HG02678 (cell line): ENCODE data around the gene HNRNPDL.
"Not testable (repeated sequence)": the region's sequence is repeated elsewhere in the genome, so short reads cannot be mapped to it uniquely, and the experiment has no call there.

Experiments used
- ATAC-seq: cut with Tn5 transposase; IDR thresholded peaks from one replicate; pipeline ENCODE4 v1.9.1; 2021; ENCODE audit warnings: mild to moderate bottlenecking, moderate library complexity; ENCODE audit not compliant: unreplicated experiment

The HNRNPDL gene

GRCh38 chr4:82433791-82434190 is 3.5 kb upstream of the HNRNPDL start:
- ATAC-seq = no peak

- ATAC-seq = no peak
These were observed 2.3 kb upstream of the HNRNPDL start for GRCh38 chr4:82432596-82432995.

- no peak for ATAC-seq
These were observed 1.6 kb upstream of the HNRNPDL start for GRCh38 chr4:82431831-82432230.

DNA sequence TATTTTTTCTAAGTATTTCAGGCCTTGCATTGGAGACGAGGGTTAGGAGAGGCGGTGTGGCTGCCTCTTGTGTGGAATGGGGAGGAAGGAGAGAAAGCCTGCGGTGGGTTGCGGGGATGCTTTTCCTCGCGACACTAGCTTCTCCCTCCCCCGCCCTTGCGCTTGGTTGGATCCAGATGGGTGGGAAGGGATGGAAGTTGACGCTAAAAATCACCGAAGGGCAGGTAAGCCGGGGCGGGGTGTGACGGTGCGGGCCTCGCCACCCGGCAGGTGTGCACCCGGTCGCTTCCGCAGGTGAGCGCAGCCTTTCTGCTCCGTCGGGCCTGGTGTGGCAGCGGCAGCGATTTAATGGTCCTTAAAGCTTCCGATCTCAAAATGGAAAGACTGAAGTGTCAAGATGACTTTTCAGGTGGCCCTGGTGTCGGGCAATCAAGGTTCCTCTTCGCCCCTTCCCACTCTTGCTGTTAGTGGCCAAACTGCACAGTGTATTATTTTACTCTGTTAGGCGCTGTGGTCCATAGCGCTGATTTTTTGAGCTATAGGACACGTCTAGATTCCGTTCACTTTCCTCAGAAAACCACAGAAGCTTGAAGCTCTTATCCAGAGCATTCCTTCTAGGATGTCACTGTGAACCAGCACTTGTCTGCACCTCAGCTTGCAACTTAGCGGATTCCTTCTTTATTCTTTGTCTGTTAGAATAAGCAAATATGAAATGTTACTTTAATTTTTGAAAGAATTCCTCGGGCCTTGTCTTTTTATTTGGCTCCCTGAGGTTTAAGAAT is 893 bp upstream of the HNRNPDL start:
- no peak for ATAC-seq

GRCh38 chr4:82429728-82430192 is 502 bp downstream of the HNRNPDL start:
- ATAC-seq = peak; percentile 11

DNA sequence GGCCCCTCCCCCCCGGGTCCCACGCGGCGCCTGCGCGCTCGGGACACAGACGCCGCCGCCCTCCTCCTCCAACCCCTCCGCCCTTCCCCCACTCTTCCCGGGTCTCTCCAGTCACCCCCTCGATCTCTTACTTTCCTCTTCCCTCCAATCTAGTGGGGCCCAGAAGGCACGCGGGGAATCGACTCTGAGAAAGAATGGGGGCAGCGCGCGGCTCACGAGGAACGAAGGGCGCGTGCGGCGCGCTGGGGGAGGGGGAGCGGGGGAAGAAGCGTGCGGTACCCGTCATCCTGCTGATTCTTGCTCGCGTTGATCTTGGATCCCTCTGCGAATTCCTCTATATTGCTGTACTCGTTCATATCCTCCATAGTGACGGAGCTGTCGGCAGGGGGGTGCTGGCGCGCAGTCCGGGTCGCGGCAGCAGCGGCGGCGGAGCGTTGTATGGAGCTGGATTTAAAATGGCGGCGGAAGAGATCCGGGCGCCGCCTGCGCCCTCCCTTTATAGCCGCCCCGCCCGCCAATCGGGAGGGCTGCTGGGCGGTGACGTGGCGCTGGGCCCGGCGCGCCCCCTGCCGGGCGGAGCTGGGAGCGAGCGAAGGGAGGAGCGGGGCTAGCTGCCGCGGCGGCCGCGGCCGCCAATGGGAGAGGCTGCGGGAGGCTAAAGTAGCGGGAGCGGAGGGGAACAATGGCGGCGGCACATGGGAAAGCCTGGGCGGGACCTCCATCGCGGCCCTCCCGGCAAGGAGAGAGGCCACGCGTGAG is 1.1 kb downstream of the HNRNPDL start:
- ATAC-seq = peak; percentile 56

DNA sequence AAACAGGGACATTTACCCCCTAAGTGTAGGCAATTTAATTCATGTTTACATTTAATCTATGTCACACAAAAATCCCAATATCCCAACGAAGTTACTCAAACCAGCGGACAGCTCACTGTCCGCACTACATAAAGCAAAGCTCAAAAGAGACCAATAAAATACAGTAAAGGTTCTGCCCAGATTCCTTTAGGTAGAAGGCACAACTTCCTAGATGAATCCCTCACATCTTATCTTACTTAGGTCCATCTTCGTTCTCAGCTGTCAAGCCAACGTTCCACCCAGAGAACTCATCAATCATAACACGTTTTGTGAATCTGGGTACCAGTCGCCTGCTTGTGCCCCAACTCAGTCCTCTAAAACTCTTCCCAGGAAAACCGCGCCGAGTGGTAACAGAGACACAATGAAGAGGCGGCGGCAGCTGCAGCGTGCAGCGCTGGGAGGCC is 1.7 kb downstream of the HNRNPDL start:
- no peak for ATAC-seq

GRCh38 chr4:82425478-82425877 is 4.8 kb downstream of the HNRNPDL start:
- ATAC-seq = no peak

GRCh38 chr4:82423245-82424054 is 6.8 kb downstream of the HNRNPDL start:
- no peak for ATAC-seq

DNA sequence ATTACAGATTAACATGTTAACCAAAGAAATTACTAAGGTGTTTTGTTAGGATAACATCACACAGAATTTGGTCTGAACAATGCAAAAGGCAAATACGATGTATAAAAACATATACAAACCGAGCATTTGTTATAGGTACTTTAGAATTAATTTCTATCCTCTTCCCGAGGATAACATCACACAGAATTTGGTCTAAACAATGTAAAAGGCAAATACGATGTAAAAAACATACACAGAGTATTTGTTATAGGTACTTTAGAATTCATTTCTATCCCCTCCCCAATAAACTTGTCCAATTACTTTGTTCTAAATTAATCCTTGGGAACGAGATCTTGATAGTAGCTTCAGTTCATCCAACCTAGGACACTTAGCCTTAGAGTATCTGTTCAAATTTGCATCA is 7.6 kb downstream of the HNRNPDL start:
- no peak for ATAC-seq

GRCh38 chr4:82421796-82422560 is 8.3 kb downstream of the HNRNPDL start:
- ATAC-seq = no peak

GRCh38 chr4:82419451-82419850 is 10.8 kb downstream of the HNRNPDL start:
- ATAC-seq = no peak

DNA sequence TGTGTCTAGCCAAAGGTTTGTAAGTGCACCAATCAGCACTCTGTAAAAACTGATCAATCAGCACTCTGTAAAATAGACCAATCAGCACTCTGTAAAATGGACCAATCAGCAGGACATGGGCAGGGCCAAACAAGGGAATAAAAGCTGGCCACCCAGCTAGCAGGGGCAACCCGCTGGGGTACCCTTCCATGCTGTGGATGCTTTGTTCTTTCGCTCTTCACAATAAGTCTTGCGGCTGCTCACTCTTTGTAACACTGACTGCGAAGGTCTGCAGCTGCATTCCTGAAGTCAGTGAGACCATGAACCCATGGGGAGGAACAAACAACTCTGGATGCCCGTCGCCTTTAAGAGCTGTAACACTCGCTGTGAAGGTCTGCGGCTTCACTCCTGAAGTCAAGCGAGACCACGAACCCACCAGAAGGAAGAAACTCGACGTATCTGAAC is 14.3 kb downstream of the HNRNPDL start:
- no peak for ATAC-seq

DNA sequence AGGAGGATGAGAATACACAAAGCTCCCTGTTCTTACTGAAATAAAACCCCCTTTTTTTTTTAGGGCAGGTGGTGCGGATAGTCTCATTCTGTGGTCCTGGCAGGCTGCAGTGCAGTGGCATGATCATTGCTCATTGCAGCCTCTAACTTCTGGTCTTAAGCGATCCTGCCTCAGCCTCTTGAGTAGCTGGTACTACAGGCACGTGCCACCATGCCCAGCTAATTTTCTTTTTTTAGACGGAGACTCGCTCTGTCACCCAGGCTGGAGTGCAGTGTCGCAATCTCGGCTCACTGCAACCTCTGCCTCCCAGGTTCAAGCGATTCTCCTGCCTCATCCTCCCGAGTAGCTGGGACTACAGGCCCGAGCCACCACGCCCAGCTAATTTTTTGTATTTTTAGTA is 15.2 kb downstream of the HNRNPDL start:
- ATAC-seq = not testable (repeated sequence)

- ATAC-seq = no peak
These were observed 26.5 kb downstream of the HNRNPDL start for GRCh38 chr4:82403725-82404124.

GRCh38 chr4:82402196-82402775 is 28.0 kb downstream of the HNRNPDL start:
- no peak for ATAC-seq

GRCh38 chr4:82401600-82401999 is 28.7 kb downstream of the HNRNPDL start:
- ATAC-seq = no peak

- no peak for ATAC-seq
These were observed 32.0 kb downstream of the HNRNPDL start for GRCh38 chr4:82398263-82398662.

GRCh38 chr4:82397527-82397926 is 32.7 kb downstream of the HNRNPDL start:
- ATAC-seq = no peak

- no peak for ATAC-seq
These were observed 35.4 kb downstream of the HNRNPDL start for GRCh38 chr4:82394896-82395295.
